ENCODE measurements around the gene SLC15A1. TPM values are rescaled to one million over a fixed set of nuclear protein-coding genes. Genes with fewer than 3 reads are reported as not detected.

SLC15A1 gene
- polyA plus RNA-seq, 1 donor from 2014 or later: not detected

DNA sequence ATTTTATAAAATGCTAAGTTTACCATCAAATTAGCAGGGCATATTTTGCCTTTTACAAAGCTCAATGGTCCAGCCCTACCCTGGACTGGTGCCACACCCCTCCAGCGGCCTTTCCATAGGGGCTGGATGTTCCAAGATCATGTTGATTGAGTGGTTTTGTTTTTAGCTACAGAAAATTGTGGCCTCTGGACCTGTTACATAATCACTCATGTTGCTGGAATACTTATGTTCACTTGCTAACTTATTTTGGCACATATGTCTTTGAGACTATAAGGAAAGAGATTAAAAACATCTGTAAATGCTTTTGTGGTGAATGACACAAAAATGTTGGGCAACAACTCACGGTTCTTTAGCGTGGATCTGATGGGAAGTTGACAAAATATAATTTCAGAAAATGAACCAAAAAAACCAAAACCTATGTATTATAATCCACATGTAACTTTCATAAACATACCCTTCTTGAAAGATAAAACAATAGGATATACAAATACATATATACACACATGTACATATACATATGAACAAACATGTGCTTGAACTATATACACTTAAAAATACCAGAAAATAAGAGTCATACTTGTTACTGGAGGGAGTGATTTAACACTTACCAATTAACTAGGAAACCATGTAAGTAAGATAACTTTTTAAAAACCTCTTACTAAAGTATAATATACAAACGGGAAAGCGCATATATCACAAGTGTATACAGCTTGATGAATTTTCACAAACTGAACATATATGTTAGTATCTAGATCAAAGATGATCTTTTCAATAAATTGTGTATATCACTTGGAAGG lies 46.6 kb upstream of the SLC15A1 start:
- no peak overlapping the region for H3K4me3 ChIP-seq (ENCODE audit: low read length)
- no peaks in the 10 kb centered on the region for H4K20me1 ChIP-seq (ENCODE audit: insufficient read depth)
- no peak overlapping the region for H3K9ac ChIP-seq (ENCODE audit: low read length)
- no peaks in the 10 kb centered on the region for H3F3A ChIP-seq (ENCODE audit: insufficient read depth, low read length, poor library complexity, severe bottlenecking)
- TF ChIP-seq EP300 (conservative IDR thresholded peaks at IDR 0.05; ENCODE audit: poor library complexity, severe bottlenecking) (no peak), SMC3 (conservative IDR thresholded peaks at IDR 0.05; ENCODE audit: poor library complexity) (no peak), EZH2 (IDR thresholded peaks at IDR 0.05; ENCODE audit: borderline replicate concordance, insufficient read depth, low read length, poor library complexity, severe bottlenecking) (no peak), POLR2AphosphoS5 (IDR thresholded peaks at IDR 0.05) (no peak), MXI1 (conservative IDR thresholded peaks at IDR 0.05; ENCODE audit: poor library complexity, severe bottlenecking) (no peak)
- TF ChIP-seq, protein P1, sequence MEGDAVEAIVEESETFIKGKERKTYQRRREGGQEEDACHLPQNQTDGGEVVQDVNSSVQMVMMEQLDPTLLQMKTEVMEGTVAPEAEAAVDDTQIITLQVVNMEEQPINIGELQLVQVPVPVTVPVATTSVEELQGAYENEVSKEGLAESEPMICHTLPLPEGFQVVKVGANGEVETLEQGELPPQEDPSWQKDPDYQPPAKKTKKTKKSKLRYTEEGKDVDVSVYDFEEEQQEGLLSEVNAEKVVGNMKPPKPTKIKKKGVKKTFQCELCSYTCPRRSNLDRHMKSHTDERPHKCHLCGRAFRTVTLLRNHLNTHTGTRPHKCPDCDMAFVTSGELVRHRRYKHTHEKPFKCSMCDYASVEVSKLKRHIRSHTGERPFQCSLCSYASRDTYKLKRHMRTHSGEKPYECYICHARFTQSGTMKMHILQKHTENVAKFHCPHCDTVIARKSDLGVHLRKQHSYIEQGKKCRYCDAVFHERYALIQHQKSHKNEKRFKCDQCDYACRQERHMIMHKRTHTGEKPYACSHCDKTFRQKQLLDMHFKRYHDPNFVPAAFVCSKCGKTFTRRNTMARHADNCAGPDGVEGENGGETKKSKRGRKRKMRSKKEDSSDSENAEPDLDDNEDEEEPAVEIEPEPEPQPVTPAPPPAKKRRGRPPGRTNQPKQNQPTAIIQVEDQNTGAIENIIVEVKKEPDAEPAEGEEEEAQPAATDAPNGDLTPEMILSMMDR (IDR thresholded peaks at IDR 0.05; ENCODE audit: poor library complexity, severe bottlenecking): no peak
- no peak overlapping the region for H3K27ac ChIP-seq (ENCODE audit: low read length)
- no peak overlapping the region for H2AFZ ChIP-seq (ENCODE audit: low read depth, low read length)
- no peaks in the 10 kb centered on the region for H3K9me2 ChIP-seq (ENCODE audit: insufficient read depth, low read length)
- H3K79me2 ChIP-seq (replicated peaks; ENCODE audit: insufficient read depth, low read length): no peaks in the 10 kb centered on the region
- no peaks in the 10 kb centered on the region for H3K36me3 ChIP-seq (ENCODE audit: insufficient read depth, low read length)
- no peaks in the 10 kb centered on the region for H3K9me3 ChIP-seq (ENCODE audit: low read length)
- H3K27me3 ChIP-seq (ENCODE audit: insufficient read depth, low read depth, low read length): no peaks in the 10 kb centered on the region
- H3K4me2 ChIP-seq (ENCODE audit: low read length): no peak overlapping the region

DNA sequence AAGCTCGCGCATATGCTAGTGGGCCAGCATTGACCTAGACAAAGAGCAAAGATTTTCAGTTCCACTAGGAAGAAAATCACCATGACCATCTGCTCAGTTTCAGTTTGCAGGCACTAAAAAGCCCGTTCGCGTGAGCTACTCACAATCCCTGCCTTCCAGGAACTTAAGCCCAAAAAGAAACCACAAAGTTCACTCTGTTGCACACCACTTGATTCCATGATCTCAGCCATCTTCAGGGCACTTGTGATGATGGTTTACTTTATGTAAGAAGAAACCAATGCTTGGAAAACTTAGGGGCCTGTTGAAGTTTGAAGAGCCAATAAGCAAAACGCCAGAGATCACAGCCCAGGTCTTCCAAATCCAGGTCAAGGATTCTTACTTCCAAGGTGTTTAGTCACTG lies 45.0 kb upstream of the SLC15A1 start:
- H3K79me2 ChIP-seq (replicated peaks; ENCODE audit: insufficient read depth, low read length): no peaks in the 10 kb centered on the region
- no peak overlapping the region for H3K4me3 ChIP-seq (ENCODE audit: low read length)
- no peaks in the 10 kb centered on the region for H3K9me3 ChIP-seq (ENCODE audit: low read length)
- H2AFZ ChIP-seq (ENCODE audit: low read depth, low read length): no peak overlapping the region
- TF ChIP-seq RAD21 (conservative IDR thresholded peaks at IDR 0.05): no peak
- no peak for TF ChIP-seq EZH2 (IDR thresholded peaks at IDR 0.05; ENCODE audit: borderline replicate concordance, insufficient read depth, low read length, poor library complexity, severe bottlenecking)
- no peak for TF ChIP-seq TAF1 (IDR thresholded peaks at IDR 0.05; ENCODE audit: low read depth)
- TF ChIP-seq POLR2AphosphoS5 (IDR thresholded peaks at IDR 0.05): no peak
- TF ChIP-seq, protein P1 (IDR thresholded peaks at IDR 0.05; ENCODE audit: poor library complexity, severe bottlenecking): no peak
- TF ChIP-seq MXI1 (conservative IDR thresholded peaks at IDR 0.05; ENCODE audit: poor library complexity, severe bottlenecking): no peak
- TF ChIP-seq EP300 (conservative IDR thresholded peaks at IDR 0.05; ENCODE audit: poor library complexity, severe bottlenecking): no peak
- no peak for TF ChIP-seq SMC3 (conservative IDR thresholded peaks at IDR 0.05; ENCODE audit: poor library complexity)
- TF ChIP-seq, protein P2, sequence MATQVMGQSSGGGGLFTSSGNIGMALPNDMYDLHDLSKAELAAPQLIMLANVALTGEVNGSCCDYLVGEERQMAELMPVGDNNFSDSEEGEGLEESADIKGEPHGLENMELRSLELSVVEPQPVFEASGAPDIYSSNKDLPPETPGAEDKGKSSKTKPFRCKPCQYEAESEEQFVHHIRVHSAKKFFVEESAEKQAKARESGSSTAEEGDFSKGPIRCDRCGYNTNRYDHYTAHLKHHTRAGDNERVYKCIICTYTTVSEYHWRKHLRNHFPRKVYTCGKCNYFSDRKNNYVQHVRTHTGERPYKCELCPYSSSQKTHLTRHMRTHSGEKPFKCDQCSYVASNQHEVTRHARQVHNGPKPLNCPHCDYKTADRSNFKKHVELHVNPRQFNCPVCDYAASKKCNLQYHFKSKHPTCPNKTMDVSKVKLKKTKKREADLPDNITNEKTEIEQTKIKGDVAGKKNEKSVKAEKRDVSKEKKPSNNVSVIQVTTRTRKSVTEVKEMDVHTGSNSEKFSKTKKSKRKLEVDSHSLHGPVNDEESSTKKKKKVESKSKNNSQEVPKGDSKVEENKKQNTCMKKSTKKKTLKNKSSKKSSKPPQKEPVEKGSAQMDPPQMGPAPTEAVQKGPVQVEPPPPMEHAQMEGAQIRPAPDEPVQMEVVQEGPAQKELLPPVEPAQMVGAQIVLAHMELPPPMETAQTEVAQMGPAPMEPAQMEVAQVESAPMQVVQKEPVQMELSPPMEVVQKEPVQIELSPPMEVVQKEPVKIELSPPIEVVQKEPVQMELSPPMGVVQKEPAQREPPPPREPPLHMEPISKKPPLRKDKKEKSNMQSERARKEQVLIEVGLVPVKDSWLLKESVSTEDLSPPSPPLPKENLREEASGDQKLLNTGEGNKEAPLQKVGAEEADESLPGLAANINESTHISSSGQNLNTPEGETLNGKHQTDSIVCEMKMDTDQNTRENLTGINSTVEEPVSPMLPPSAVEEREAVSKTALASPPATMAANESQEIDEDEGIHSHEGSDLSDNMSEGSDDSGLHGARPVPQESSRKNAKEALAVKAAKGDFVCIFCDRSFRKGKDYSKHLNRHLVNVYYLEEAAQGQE (IDR thresholded peaks at IDR 0.05; ENCODE audit: borderline replicate concordance): no peak
- no peaks in the 10 kb centered on the region for H3K27me3 ChIP-seq (ENCODE audit: insufficient read depth, low read depth, low read length)
- no peaks in the 10 kb centered on the region for H4K20me1 ChIP-seq (ENCODE audit: insufficient read depth)
- H3K9ac ChIP-seq (ENCODE audit: low read length): no peak overlapping the region
- H3F3A ChIP-seq (ENCODE audit: insufficient read depth, low read length, poor library complexity, severe bottlenecking): no peaks in the 10 kb centered on the region
- no peak overlapping the region for H3K27ac ChIP-seq (ENCODE audit: low read length)
- no peak overlapping the region for H3K4me2 ChIP-seq (ENCODE audit: low read length)
- no peaks in the 10 kb centered on the region for H3K9me2 ChIP-seq (ENCODE audit: insufficient read depth, low read length)
- H3K36me3 ChIP-seq (ENCODE audit: insufficient read depth, low read length): no peaks in the 10 kb centered on the region

All from neural cell (in vitro differentiated cells).